K562 (cell line): ENCODE results near the gene SLX4IP. TPM values are rescaled to one million over a fixed set of nuclear protein-coding genes. Genes with fewer than 3 reads are reported as not detected.

Experiments
- ATAC-seq: fragments of 200-7000 bp; cut with Tn5 transposase; 3 replicates; pipeline ENCODE4 v1.9.1; 2020; ENCODE audit warnings: moderate library complexity
- BruUV-seq: library from RNA; stranded (reverse); fragments of 400-500 nt; replicated peaks from 2 replicates; lab custom pipeline; 2021; lab: Mats Ljungman, UMichigan
- CTCF ChIA-PET: fragments of 300-600 bp; formaldehyde crosslinking; extraction: SDS; loops from one replicate; lab custom pipeline; 2021; ENCODE audit warnings: low intra/inter-chr PET ratio; lab: Yijun Ruan, JAX
- POLR2A ChIA-PET: fragments of 300-600, 350-650 bp; sonication (Branson Sonifier 250); formaldehyde crosslinking; extraction: SDS; loops from one replicate; lab custom pipeline; 2021; ENCODE audit warnings: antibody characterized with exemption, inconsistent platforms; lab: Yijun Ruan, JAX
- DNase-seq, 4 experiments: peaks; one replicate each; pipeline versions ENCODE4 v3.0.0 to v3.0.0-alpha.2; 2011 to 2018; ENCODE audit warnings: low spot score in 3 of 4, mixed read lengths in 3 of 4; ENCODE audit errors: extremely low read depth in 1 of 4
- FAIRE-seq: peaks from 2 replicates; lab custom pipeline; 2011; peaks lifted over from hg19 to GRCh38; lab: Jason Lieb, UNC
- H2AFZ ChIP-seq: 2 replicates; pipeline ENCODE4 v1.6.0; 2011; ENCODE audit warnings: low read depth, low read length, control low read depth, inconsistent platforms
- H3K27ac ChIP-seq: fragments of 200-600 bp; 3 replicates; pipeline ENCODE4 v1.8.0; 2011; ENCODE audit warnings: low read depth, mild to moderate bottlenecking, control low read depth, inconsistent platforms, low read length, moderate library complexity, mixed read lengths; ENCODE audit errors: extremely low read depth
- H3K27me3 ChIP-seq, 2 experiments: fragments of 300-600 bp in 1 of 2; 2 replicates in 1 of 2; 3 replicates in 1 of 2; pipeline versions ENCODE4 v1.6.0 to v1.8.0; 2011; ENCODE audit warnings: inconsistent platforms in 2 of 2, low read length in 2 of 2, mild to moderate bottlenecking in 1 of 2, mixed read lengths in 1 of 2, moderate library complexity in 1 of 2; ENCODE audit not compliant: control insufficient read depth in 2 of 2, insufficient read depth in 2 of 2
- H3K36me3 ChIP-seq: fragments of 300-600 bp; 3 replicates; pipeline ENCODE4 v1.8.0; 2011; ENCODE audit warnings: mild to moderate bottlenecking, low read length, inconsistent platforms; ENCODE audit not compliant: control insufficient read depth, insufficient read depth
- H3K4me1 ChIP-seq, 2 experiments: fragments of 200-600 bp in 1 of 2; replicated peaks in 1 of 2; 2 replicates in 1 of 2; 3 replicates in 1 of 2; pipeline versions ENCODE4 v1.5.1 to v1.8.0; 2011; ENCODE audit warnings: inconsistent platforms in 2 of 2, low read length in 2 of 2, mild to moderate bottlenecking in 1 of 2, mixed read lengths in 1 of 2, moderate library complexity in 1 of 2; ENCODE audit not compliant: control insufficient read depth in 2 of 2, insufficient read depth in 2 of 2
- H3K4me2 ChIP-seq: 2 replicates; pipeline ENCODE4 v1.6.1; 2011; ENCODE audit warnings: low read length, control low read depth, inconsistent platforms, mixed read lengths; ENCODE audit not compliant: insufficient read depth
- H3K4me3 ChIP-seq: fragments of 200-600 bp; sonication (generic), shearing (Covaris generic); 2 replicates; pipeline ENCODE4 v1.5.1; 2016; ENCODE audit warnings: control low read depth, inconsistent platforms
- H3K79me2 ChIP-seq: fragments of 200-600 bp; 3 replicates; pipeline ENCODE4 v1.8.0; 2011; ENCODE audit warnings: low read length, inconsistent platforms; ENCODE audit not compliant: control insufficient read depth, insufficient read depth
- H3K9ac ChIP-seq, 2 experiments: 2 replicates each; pipeline versions ENCODE4 v1.6.0 to v1.6.1; 2011; ENCODE audit warnings: low read depth in 2 of 2, low read length in 2 of 2, control low read depth in 1 of 2, inconsistent platforms in 1 of 2, mild to moderate bottlenecking in 1 of 2, mixed read lengths in 1 of 2; ENCODE audit not compliant: insufficient read depth in 1 of 2
- H3K9me1 ChIP-seq: one replicate; pipeline ENCODE4 v1.6.0; 2011; ENCODE audit warnings: inconsistent platforms, mild to moderate bottlenecking, low read length, moderate library complexity; ENCODE audit not compliant: control insufficient read depth, insufficient read depth
- H3K9me3 ChIP-seq: replicated peaks from 2 replicates; pipeline ENCODE4 v1.5.1; 2011; ENCODE audit warnings: low read depth, low read length, inconsistent platforms; ENCODE audit not compliant: control insufficient read depth, insufficient read depth
- H4K20me1 ChIP-seq: replicated peaks from 2 replicates; pipeline ENCODE4 v1.6.1; 2011; ENCODE audit warnings: low read length, inconsistent platforms, mixed read lengths; ENCODE audit not compliant: control insufficient read depth, insufficient read depth
- E2F5 ChIP-seq: sonication (generic); formaldehyde crosslinking; IDR thresholded peaks from 2 replicates; pipeline ENCODE4 v1.8.0; 2022; ENCODE audit warnings: mild to moderate bottlenecking, missing genetic modification reagents
- HNRNPH1 ChIP-seq: fragments of 200-400 bp; formaldehyde crosslinking; optimal IDR thresholded peaks from 2 replicates; pipeline ENCODE3; 2017; ENCODE audit warnings: low read depth, mild to moderate bottlenecking, low read length, moderate library complexity
- SRSF1 ChIP-seq: fragments of 200-400 bp; formaldehyde crosslinking; IDR thresholded peaks from 2 replicates; pipeline ENCODE4 v1.6.1; 2017; ENCODE audit warnings: mild to moderate bottlenecking, low read depth, low read length, moderate library complexity
- TFE3 ChIP-seq: fragments of 450-650 bp; formaldehyde crosslinking; IDR thresholded peaks from 2 replicates; pipeline ENCODE4 v1.4.0; 2020; ENCODE audit warnings: mild to moderate bottlenecking, mixed read lengths
- ZC3H11A ChIP-seq: IDR thresholded peaks from 2 replicates; pipeline ENCODE4 v1.6.1; 2012; ENCODE audit warnings: low read depth, low read length, improper control_type of control experiment
- WGBS: fragments of 100-300 bp; shearing (Covaris generic); methylation state at CpG from one replicate; pipeline ENCODE4 v1.1.6; 2016; ENCODE audit warnings: low coverage, mixed read lengths; ENCODE audit not compliant: insufficient coverage; ENCODE audit errors: missing lambda C conversion rate; 5-methylcytosine and 5-hydroxymethylcytosine counted together
- in situ Hi-C: fragments of 300-500 bp; cut with MboI; formaldehyde crosslinking; loops from 4 replicates; pipeline ENCODE4 v1.15.0; 2018; ENCODE audit warnings: inconsistent platforms, mixed read lengths
- intact Hi-C: fragments of 100-400 bp; cut with micrococcal nuclease; formaldehyde crosslinking; loops from 2 replicates; pipeline ENCODE4 v1.14.2; 2022
- polyA plus RNA-seq, 8 experiments: library from polyadenylated mRNA; depleted of rRNA in 4 of 8; stranded (reverse) in 5 of 8; unstranded in 3 of 8; fragments of >200 nt; fragmentation: Nextera tagmentation in 2 of 8; fragmentation: Illumina TruSeq in 1 of 8; extraction: Ambion mirVana in 2 of 8; extraction: Trizol in 1 of 8; gene quantifications; 2 replicates each; pipeline versions ENCODE4 v1.2.1 to v1.2.3, GENCODE V29; 2011 to 2014; ENCODE audit warnings: inconsistent platforms in 1 of 8, missing spikeins in 1 of 8
- total RNA-seq, 7 experiments: library from RNA; depleted of rRNA in 6 of 7; stranded (reverse); fragments of >200 nt in 6 of 7; fragmentation: Illumina TruSeq in 2 of 7; extraction: Trizol in 2 of 7; gene quantifications; 2 replicates each; pipeline versions ENCODE4 v1.2.1 to v1.2.3, GENCODE V29; 2011 to 2021; ENCODE audit warnings: low replicate concordance in 1 of 7

The SLX4IP gene
- total and polyA plus RNA-seq, 9 of the 15 experiments (the other 6 are each of a cell fraction or from before 2014, with no cell fraction given): 1.5 to 5.9 (median 3.5) TPM

GRCh38 chr20:10470276-10470675, 35.2 kb downstream of the SLX4IP start:
- intact Hi-C loops: no loop called here
- POLR2A ChIA-PET: no interaction called here
- no peaks in the 10 kb centered on the region for H3K9me1 ChIP-seq
- H3K36me3 ChIP-seq: no peaks in the 10 kb centered on the region
- H3K4me3 ChIP-seq: no peak overlapping the region
- no TSS peak for BruUV-seq
- no peaks in the 10 kb centered on the region for H3K27me3 ChIP-seq
- H3K9me3 ChIP-seq: no peaks in the 10 kb centered on the region
- CTCF ChIA-PET: interaction anchor here (1.6 kb wide), 1 partner anchor 83 kb away, joined by 7 read pairs; no protein-coding TSS in a partner anchor
- 83% methylated on average over 5 of the region's 6 CpGs for WGBS
- no peak overlapping the region for H2AFZ ChIP-seq
- no peak for DNase-seq
- H3K4me1 ChIP-seq: peaks cover 0 to 12% of the 10 kb centered on the region in 2 experiments; a peak in 3 of 5 replicates
- no peak for ATAC-seq
- H3K9ac ChIP-seq: no peak overlapping the region
- no peak for TF ChIP-seq HNRNPH1
- TF ChIP-seq TFE3 (CRISPR knock-in tag): peak; percentile 33
- TF ChIP-seq SRSF1: no peak
- no peak for TF ChIP-seq ZC3H11A
- no peak for TF ChIP-seq E2F5 (CRISPR knock-in tag)
- TF ChIP-seq, all 486 proteins: peak for 1
- no peak overlapping the region for H3K27ac ChIP-seq
- H3K79me2 ChIP-seq: no peaks in the 10 kb centered on the region
- FAIRE-seq: no peak
- H3K4me2 ChIP-seq: no peak overlapping the region
- in situ Hi-C loops: no loop called here
- no peaks in the 10 kb centered on the region for H4K20me1 ChIP-seq
